Measurements from ENCODE around the gene CDHR2.

DNA sequence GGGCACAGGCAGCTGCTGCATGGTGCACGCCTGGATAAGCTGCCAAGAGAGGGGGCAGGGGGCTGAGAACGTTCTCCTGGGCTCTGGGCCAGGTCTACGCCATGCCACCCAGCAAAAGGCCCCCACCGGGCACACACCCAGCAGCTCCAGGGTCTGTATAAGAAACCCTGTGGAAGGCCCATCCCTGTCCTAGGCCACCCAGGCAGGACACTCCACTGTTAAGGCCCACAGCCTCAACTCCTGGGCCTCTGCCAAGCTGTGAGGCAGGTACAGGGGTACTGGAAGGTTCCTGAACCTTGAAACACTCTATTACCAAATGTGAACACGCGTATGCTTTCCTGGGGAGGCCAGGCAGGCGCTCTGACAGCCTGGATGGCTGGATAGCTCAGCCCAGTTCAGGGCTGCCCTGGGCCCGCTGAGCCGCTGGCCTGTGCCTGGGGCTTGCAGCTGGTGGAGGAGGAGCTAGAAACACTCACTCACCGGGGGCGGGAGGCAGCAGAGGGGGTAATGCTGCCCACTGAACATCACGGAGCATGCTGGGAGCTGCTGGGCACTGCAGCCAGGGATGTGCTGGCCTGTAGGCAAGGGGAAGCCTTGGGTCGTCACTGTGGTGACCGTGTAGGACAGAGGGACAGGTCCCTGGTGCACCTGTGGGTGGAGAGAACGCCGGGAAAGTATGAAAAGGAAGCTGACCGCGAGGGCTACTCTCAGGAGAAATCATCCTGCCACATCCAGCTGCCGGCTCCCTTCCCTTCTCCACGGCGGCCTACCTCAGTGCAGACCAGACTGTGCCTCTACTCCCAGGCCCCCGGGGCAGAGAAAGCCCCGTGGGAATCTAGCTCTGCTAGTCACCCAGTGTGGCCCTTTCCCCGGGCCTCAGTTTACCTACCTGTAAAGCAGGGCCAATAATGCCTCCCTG, 17.9 kb upstream of the CDHR2 start:
- TF ChIP-seq TCF12 (IDR thresholded peaks at IDR 0.05; ENCODE audit: low read depth) (no peak), RAD21 (IDR thresholded peaks at IDR 0.05; ENCODE audit: low read depth) (no peak), TAF1 (IDR thresholded peaks at IDR 0.05; ENCODE audit: low read depth) (no peak), YY1 (IDR thresholded peaks at IDR 0.05; ENCODE audit: low read depth) (no peak)
- TF ChIP-seq, protein P1, sequence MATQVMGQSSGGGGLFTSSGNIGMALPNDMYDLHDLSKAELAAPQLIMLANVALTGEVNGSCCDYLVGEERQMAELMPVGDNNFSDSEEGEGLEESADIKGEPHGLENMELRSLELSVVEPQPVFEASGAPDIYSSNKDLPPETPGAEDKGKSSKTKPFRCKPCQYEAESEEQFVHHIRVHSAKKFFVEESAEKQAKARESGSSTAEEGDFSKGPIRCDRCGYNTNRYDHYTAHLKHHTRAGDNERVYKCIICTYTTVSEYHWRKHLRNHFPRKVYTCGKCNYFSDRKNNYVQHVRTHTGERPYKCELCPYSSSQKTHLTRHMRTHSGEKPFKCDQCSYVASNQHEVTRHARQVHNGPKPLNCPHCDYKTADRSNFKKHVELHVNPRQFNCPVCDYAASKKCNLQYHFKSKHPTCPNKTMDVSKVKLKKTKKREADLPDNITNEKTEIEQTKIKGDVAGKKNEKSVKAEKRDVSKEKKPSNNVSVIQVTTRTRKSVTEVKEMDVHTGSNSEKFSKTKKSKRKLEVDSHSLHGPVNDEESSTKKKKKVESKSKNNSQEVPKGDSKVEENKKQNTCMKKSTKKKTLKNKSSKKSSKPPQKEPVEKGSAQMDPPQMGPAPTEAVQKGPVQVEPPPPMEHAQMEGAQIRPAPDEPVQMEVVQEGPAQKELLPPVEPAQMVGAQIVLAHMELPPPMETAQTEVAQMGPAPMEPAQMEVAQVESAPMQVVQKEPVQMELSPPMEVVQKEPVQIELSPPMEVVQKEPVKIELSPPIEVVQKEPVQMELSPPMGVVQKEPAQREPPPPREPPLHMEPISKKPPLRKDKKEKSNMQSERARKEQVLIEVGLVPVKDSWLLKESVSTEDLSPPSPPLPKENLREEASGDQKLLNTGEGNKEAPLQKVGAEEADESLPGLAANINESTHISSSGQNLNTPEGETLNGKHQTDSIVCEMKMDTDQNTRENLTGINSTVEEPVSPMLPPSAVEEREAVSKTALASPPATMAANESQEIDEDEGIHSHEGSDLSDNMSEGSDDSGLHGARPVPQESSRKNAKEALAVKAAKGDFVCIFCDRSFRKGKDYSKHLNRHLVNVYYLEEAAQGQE (IDR thresholded peaks at IDR 0.05; ENCODE audit: low read depth), result no peak
